IMR-90 (cell line): Measurements from ENCODE around the gene ARMC5. TPM values are rescaled to one million over a fixed set of nuclear protein-coding genes. Genes with fewer than 3 reads are reported as not detected.

Experiments
- ATAC-seq: fragments of 200-7000 bp; cut with Tn5 transposase; 2 replicates; pipeline ENCODE4 v1.9.1; 2020; ENCODE audit warnings: low read depth, mild to moderate bottlenecking, moderate library complexity
- BruUV-seq: library from RNA; stranded (reverse); fragments of 400-500 nt; replicated peaks from 2 replicates; lab custom pipeline; 2021; lab: Mats Ljungman, UMichigan
- CTCF ChIA-PET: fragments of 300-600 bp; formaldehyde crosslinking; extraction: SDS; loops from one replicate; lab custom pipeline; 2021; ENCODE audit warnings: antibody characterized with exemption; lab: Yijun Ruan, JAX
- POLR2A ChIA-PET: fragments of 300-600 bp; sonication (Branson Sonifier 250); formaldehyde crosslinking; loops from one replicate; lab custom pipeline; 2022; ENCODE audit warnings: antibody characterized with exemption; ENCODE audit not compliant: unreplicated experiment; lab: Charles Lee
- DNase-seq: peaks from one replicate; pipeline ENCODE4 v3.0.0; 2013
- H2AFZ ChIP-seq: replicated peaks from 2 replicates; pipeline ENCODE3; 2013; ENCODE audit warnings: low read length, mild to moderate bottlenecking; ENCODE audit not compliant: poor library complexity
- H2AK5ac ChIP-seq: 2 replicates; pipeline ENCODE4 v1.6.1; 2013; ENCODE audit warnings: low read depth, low read length, inconsistent platforms
- H2AK9ac ChIP-seq: replicated peaks from 2 replicates; pipeline ENCODE3; 2013; ENCODE audit warnings: mild to moderate bottlenecking, low read depth, low read length, moderate library complexity; ENCODE audit not compliant: poor library complexity
- H2BK120ac ChIP-seq: 2 replicates; pipeline ENCODE4 v1.6.1; 2013; ENCODE audit warnings: low read depth, low read length, inconsistent platforms
- H2BK15ac ChIP-seq: 3 replicates; pipeline ENCODE4 v1.6.1; 2013; ENCODE audit warnings: low read depth, low read length, inconsistent platforms
- H2BK20ac ChIP-seq: 2 replicates; pipeline ENCODE4 v1.6.1; 2013; ENCODE audit warnings: low read depth, mild to moderate bottlenecking, inconsistent platforms, low read length, moderate library complexity
- H2BK5ac ChIP-seq: 2 replicates; pipeline ENCODE4 v1.6.1; 2013; ENCODE audit warnings: mild to moderate bottlenecking, low read depth, low read length, inconsistent platforms; ENCODE audit not compliant: poor library complexity, severe bottlenecking
- H3K14ac ChIP-seq: replicated peaks from 2 replicates; pipeline ENCODE4 v1.6.1; 2013; ENCODE audit warnings: low read depth, low read length, inconsistent platforms
- H3K18ac ChIP-seq: 2 replicates; pipeline ENCODE4 v1.6.1; 2013; ENCODE audit warnings: low read depth, low read length, control low read depth
- H3K23ac ChIP-seq: 2 replicates; pipeline ENCODE4 v1.6.1; 2013; ENCODE audit warnings: low read depth, low read length, inconsistent platforms
- H3K27ac ChIP-seq: 2 replicates; pipeline ENCODE4 v1.5.1; 2013; ENCODE audit warnings: mild to moderate bottlenecking, control low read depth, low read length; ENCODE audit not compliant: insufficient read depth
- H3K27me3 ChIP-seq: 2 replicates; pipeline ENCODE4 v1.6.1; 2013; ENCODE audit warnings: low read length; ENCODE audit not compliant: control insufficient read depth, insufficient read depth
- H3K36me3 ChIP-seq: 2 replicates; pipeline ENCODE4 v1.6.1; 2013; ENCODE audit warnings: low read length, mixed read lengths; ENCODE audit not compliant: control insufficient read depth, insufficient read depth
- H3K4ac ChIP-seq: 2 replicates; pipeline ENCODE4 v1.6.1; 2013; ENCODE audit warnings: low read depth, low read length, inconsistent platforms
- H3K4me1 ChIP-seq: 2 replicates; pipeline ENCODE4 v1.6.1; 2013; ENCODE audit warnings: low read length, mixed read lengths; ENCODE audit not compliant: control insufficient read depth, insufficient read depth
- H3K4me2 ChIP-seq: 2 replicates; pipeline ENCODE4 v1.6.1; 2013; ENCODE audit warnings: low read depth, mild to moderate bottlenecking, control low read depth, low read length, moderate library complexity
- H3K4me3 ChIP-seq: 2 replicates; pipeline ENCODE4 v1.5.1; 2013; ENCODE audit warnings: low read depth, mild to moderate bottlenecking, control low read depth, low read length, moderate library complexity; ENCODE audit not compliant: insufficient read depth
- H3K56ac ChIP-seq: 2 replicates; pipeline ENCODE4 v1.6.1; 2013; ENCODE audit warnings: low read length, inconsistent platforms; ENCODE audit not compliant: insufficient read depth; ENCODE audit errors: extremely low read depth
- H3K79me1 ChIP-seq, 2 experiments: 2 replicates each; pipeline ENCODE4 v1.6.1; 2013; ENCODE audit warnings: low read length in 2 of 2, inconsistent platforms in 1 of 2, low read depth in 1 of 2
- H3K9ac ChIP-seq: 2 replicates; pipeline ENCODE4 v1.6.1; 2013; ENCODE audit warnings: low read depth, low read length, control low read depth
- H3K9me1 ChIP-seq: 2 replicates; pipeline ENCODE4 v1.6.1; 2013; ENCODE audit warnings: low read length, inconsistent platforms; ENCODE audit not compliant: insufficient read depth
- H3K9me3 ChIP-seq: 2 replicates; pipeline ENCODE4 v1.6.1; 2013; ENCODE audit warnings: low read length; ENCODE audit not compliant: control insufficient read depth, insufficient read depth
- H4K20me1 ChIP-seq: 2 replicates; pipeline ENCODE4 v1.6.1; 2013; ENCODE audit warnings: low read length, inconsistent platforms; ENCODE audit not compliant: insufficient read depth
- H4K5ac ChIP-seq: 2 replicates; pipeline ENCODE4 v1.6.1; 2013; ENCODE audit warnings: mild to moderate bottlenecking, low read depth, low read length, control low read depth
- H4K8ac ChIP-seq, 2 experiments: 2 replicates each; pipeline ENCODE4 v1.6.1; 2013; ENCODE audit warnings: low read depth in 2 of 2, low read length in 2 of 2, control low read depth in 1 of 2, inconsistent platforms in 1 of 2
- H4K91ac ChIP-seq: 2 replicates; pipeline ENCODE4 v1.6.1; 2013; ENCODE audit warnings: low read depth, low read length, inconsistent platforms; ENCODE audit not compliant: insufficient read depth
- BHLHE40 ChIP-seq: fragments of 150-350 bp; IDR thresholded peaks from 2 replicates; pipeline ENCODE4 v1.6.1; 2016; ENCODE audit warnings: mild to moderate bottlenecking, low read depth, low read length
- WGBS, 2 experiments: methylation state at CpG; one replicate each; pipeline versions ENCODE4 v1.1.5 to v1.1.7; 2013; ENCODE audit warnings: missing lambda C conversion rate in 2 of 2; ENCODE audit not compliant: insufficient read length in 1 of 2; ENCODE audit errors: extremely low coverage in 2 of 2; 5-methylcytosine and 5-hydroxymethylcytosine counted together
- dilution Hi-C: fragments of 300-500 bp; cut with HindIII; formaldehyde crosslinking; loops from one replicate; pipeline ENCODE4 v1.14.3; 2018; ENCODE audit warnings: low sequenced_read_pairs; ENCODE audit not compliant: unreplicated experiment
- in situ Hi-C: fragments of 300-500 bp; cut with MboI; formaldehyde crosslinking; loops from 3 replicates; pipeline ENCODE4 v1.14.3; 2019; ENCODE audit warnings: low sequenced_read_pairs, inconsistent platforms, mixed read lengths
- intact Hi-C: fragments of 100-400 bp; cut with micrococcal nuclease; formaldehyde crosslinking; loops from 2 replicates; pipeline ENCODE4 v1.10.0; 2022
- polyA plus RNA-seq, 3 experiments: library from polyadenylated mRNA; depleted of rRNA; stranded (reverse); fragments of >200 nt; gene quantifications; 2 replicates each; pipeline ENCODE4 v1.2.3, GENCODE V29; 2012; ENCODE audit warnings: low replicate concordance in 1 of 3
- total RNA-seq: library from RNA; depleted of rRNA; stranded (reverse); fragments of >200 nt; gene quantifications from 2 replicates; pipeline ENCODE4 v1.2.3, GENCODE V29; 2012

ARMC5 gene
- total and polyA plus RNA-seq, 2 of the 4 experiments (the other 2 are of a cell fraction) = 2.3 to 7.5 TPM

GRCh38 chr16:31464781-31465260 lies 5.5 kb downstream of the ARMC5 start:
- no peaks in the 10 kb centered on the region for H3K4me1 ChIP-seq
- no peaks in the 10 kb centered on the region for H4K20me1 ChIP-seq
- H3K18ac ChIP-seq = no peak overlapping the region
- H3K27ac ChIP-seq = no peak overlapping the region
- TF ChIP-seq BHLHE40 = no peak
- H3K23ac ChIP-seq = no peak overlapping the region
- no TSS peak for BruUV-seq
- H3K9me3 ChIP-seq = no peaks in the 10 kb centered on the region
- H3K14ac ChIP-seq = no peak overlapping the region
- intact Hi-C loops = no loop called here
- H3K27me3 ChIP-seq = no peaks in the 10 kb centered on the region
- no peak overlapping the region for H3K4me3 ChIP-seq
- H3K79me1 ChIP-seq = peaks cover 6 to 12% of the 10 kb centered on the region in 2 experiments; a peak in 3 of 4 replicates
- no peak overlapping the region for H2AK5ac ChIP-seq
- H3K56ac ChIP-seq = no peak overlapping the region
- H3K9ac ChIP-seq = no peak overlapping the region
- H3K4ac ChIP-seq = no peak overlapping the region
- CTCF ChIA-PET = no interaction called here
- H3K9me1 ChIP-seq = 0 out of 2 replicates have a peak, but pooled peaks cover 5% of the 10 kb centered on the region
- no peak overlapping the region for H4K5ac ChIP-seq
- no peak overlapping the region for H4K8ac ChIP-seq
- dilution Hi-C loops = no loop called here
- in situ Hi-C loops = loop anchor here (10.0 to 25.0 kb wide), 2 partner anchors 390 to 397 kb away; partner anchors contain the start of genes ZNF267, ZNF646 and ZNF668
- H2BK5ac ChIP-seq = no peak overlapping the region
- H2AFZ ChIP-seq = no peak overlapping the region
- H2BK15ac ChIP-seq = no peak overlapping the region
- ATAC-seq = no peak
- H3K4me2 ChIP-seq = no peak overlapping the region
- peaks cover 30% of the 10 kb centered on the region for H3K36me3 ChIP-seq
- H4K91ac ChIP-seq = no peak overlapping the region
- POLR2A ChIA-PET = no interaction called here
- no peak for DNase-seq
- no peak overlapping the region for H2BK20ac ChIP-seq
- peak overlapping the region; percentile 65 for H2AK9ac ChIP-seq
- 98% methylated on average over 9 of the region's 17 CpGs; no CpG with 5 or more reads in 1 of the 2 experiments for WGBS, 2 experiments
- no peak overlapping the region for H2BK120ac ChIP-seq
